Activated CD8-positive, alpha-beta T cell treated with anti-CD3 and anti-CD28 coated beads for 36 hours (primary cell): Measurements from ENCODE around the gene RACK1. TPM values are rescaled to one million over a fixed set of nuclear protein-coding genes. Genes with fewer than 3 reads are reported as not detected.
A peak's percentile ranks its signal among the peaks of the same experiment; 100 is the strongest.

Experiments used
- ATAC-seq: fragments of 200-7000 bp; cut with Tn5 transposase; one replicate; pipeline ENCODE4 v1.10.0; 2021; ENCODE audit warnings: mild to moderate bottlenecking, moderate library complexity
- CTCF ChIA-PET: fragments of 350-600 bp; sonication (Branson Sonifier 250); formaldehyde crosslinking; loops from one replicate; lab custom pipeline; 2021; ENCODE audit warnings: antibody characterized with exemption; lab: Charles Lee
- POLR2A ChIA-PET: fragments of 350-600 bp; sonication (Branson Sonifier 250); formaldehyde crosslinking; loops from one replicate; lab custom pipeline; 2021; ENCODE audit warnings: antibody characterized with exemption; lab: Charles Lee
- DNase-seq: peaks from one replicate; pipeline ENCODE4 v3.0.0-alpha.2; 2020
- H3K27ac Mint-ChIP-seq: one replicate; pipeline ENCODE4 v1.8.0; 2021; ENCODE audit warnings: mild to moderate bottlenecking, mixed read lengths
- H3K27me3 Mint-ChIP-seq: one replicate; pipeline ENCODE4 v1.8.0; 2021; ENCODE audit warnings: mixed read lengths
- H3K36me3 Mint-ChIP-seq: one replicate; pipeline ENCODE4 v1.8.0; 2021; ENCODE audit warnings: low read depth, mixed read lengths
- H3K4me1 Mint-ChIP-seq: one replicate; pipeline ENCODE4 v1.8.0; 2021; ENCODE audit warnings: low read depth, mixed read lengths
- H3K4me3 Mint-ChIP-seq: one replicate; pipeline ENCODE4 v1.8.0; 2021; ENCODE audit warnings: mild to moderate bottlenecking, moderate library complexity, mixed read lengths
- H3K9me3 Mint-ChIP-seq: one replicate; pipeline ENCODE4 v1.8.0; 2021; ENCODE audit warnings: mixed read lengths
- CTCF ChIP-seq: fragments of 200-600 bp; IDR thresholded peaks from one replicate; pipeline ENCODE4 v1.8.0; 2022; ENCODE audit warnings: antibody characterized with exemption, mild to moderate bottlenecking
- intact Hi-C: fragments of 100-400 bp; cut with micrococcal nuclease; formaldehyde crosslinking; loops from one replicate; pipeline ENCODE4 v1.10.0; 2022
- total RNA-seq, 2 experiments: library from RNA; stranded (reverse); gene quantifications; one replicate each; pipeline ENCODE4 v1.2.3, GENCODE V29; 2021

The RACK1 gene
- total RNA-seq, 2 experiments from 2014 or later = 2,759 to 2,801 TPM

GRCh38 chr5:181258576-181258975, 14.9 kb upstream of the RACK1 start:
- intact Hi-C loops = no loop called here
- no peaks in the 10 kb centered on the region for H3K27me3 Mint-ChIP-seq
- ChIA-PET POLR2A (interaction anchor here (1.0 to 35.9 kb wide), 3 partner anchors 9 to 51 kb away, joined by 3 to 746 read pairs (median 89); partner anchors contain the start of genes RACK1 and TRIM41), CTCF (interaction anchor here (2.1 kb wide), 1 partner anchor 10 kb away, joined by 6 read pairs; no protein-coding TSS in a partner anchor)
- peak overlapping the region; percentile 93 for H3K4me3 Mint-ChIP-seq
- peaks cover 45% of the 10 kb centered on the region for H3K4me1 Mint-ChIP-seq
- peaks cover 50% of the 10 kb centered on the region for H3K36me3 Mint-ChIP-seq
- H3K27ac Mint-ChIP-seq = peak overlapping the region; percentile 57
- DNase-seq = no peak
- no peak for ATAC-seq
- TF ChIP-seq CTCF = no peak
- H3K9me3 Mint-ChIP-seq = no peaks in the 10 kb centered on the region

GRCh38 chr5:181255836-181256578, 12.3 kb upstream of the RACK1 start:
- peaks cover 55% of the 10 kb centered on the region for H3K36me3 Mint-ChIP-seq
- intact Hi-C loops = no loop called here

GRCh38 chr5:181255276-181255675, 11.6 kb upstream of the RACK1 start:
- ChIA-PET CTCF (interaction anchor here (2.8 kb wide), 1 partner anchor 10 kb away, joined by 10 read pairs; no protein-coding TSS in a partner anchor), POLR2A (interaction anchor here (0.6 to 35.9 kb wide), 4 partner anchors 8 to 449 kb away, joined by 3 to 746 read pairs (median 6); partner anchors contain the start of genes RACK1 and TRIM41)
- intact Hi-C loops = no loop called here
- no peak overlapping the region for H3K27ac Mint-ChIP-seq
- TF ChIP-seq CTCF = no peak
- no peaks in the 10 kb centered on the region for H3K27me3 Mint-ChIP-seq
- ATAC-seq = no peak
- H3K4me3 Mint-ChIP-seq = no peak overlapping the region
- H3K4me1 Mint-ChIP-seq = peaks cover 64% of the 10 kb centered on the region
- no peak for DNase-seq
- H3K36me3 Mint-ChIP-seq = peaks cover 54% of the 10 kb centered on the region
- H3K9me3 Mint-ChIP-seq = no peaks in the 10 kb centered on the region

More at GRCh38 chr5:181255836-181256578, 12.3 kb upstream of the RACK1 start:
- Mint-ChIP-seq H3K4me3 (no peak overlapping the region), H3K4me1 (peaks cover 59% of the 10 kb centered on the region), H3K27ac (no peak overlapping the region), H3K27me3 (no peaks in the 10 kb centered on the region), H3K9me3 (no peaks in the 10 kb centered on the region)
- no peak for TF ChIP-seq CTCF
- ATAC-seq (no peak), DNase-seq (no peak)
- ChIA-PET CTCF (interaction anchor here (2.8 kb wide), 1 partner anchor 11 kb away, joined by 10 read pairs; no protein-coding TSS in a partner anchor), POLR2A (interaction anchor here (0.6 to 35.9 kb wide), 5 partner anchors 9 to 449 kb away, joined by 3 to 746 read pairs (median 6); partner anchors contain the start of genes RACK1 and TRIM41)

GRCh38 chr5:181248277-181248676, 4.6 kb upstream of the RACK1 start:
- no peak for DNase-seq
- Mint-ChIP-seq H3K4me1 (peaks cover 53% of the 10 kb centered on the region), H3K36me3 (peaks cover 36% of the 10 kb centered on the region), H3K27ac (peak overlapping the region; percentile 99), H3K9me3 (no peaks in the 10 kb centered on the region), H3K27me3 (no peaks in the 10 kb centered on the region), H3K4me3 (peak overlapping the region; percentile 95)
- CTCF ChIA-PET = interaction anchor here (0.7 to 1.3 kb wide), 2 partner anchors 11 to 14 kb away, joined by 3 to 6 read pairs; no protein-coding TSS in a partner anchor
- POLR2A ChIA-PET = interaction anchor here (7.0 to 35.9 kb wide), 2 partner anchors 12 to 15 kb away, joined by 89 to 746 read pairs; partner anchors contain the start of genes RACK1, TRIM41 and TRIM52
- intact Hi-C loops = no loop called here
- TF ChIP-seq CTCF = no peak
- ATAC-seq = no peak
